H1 (cell line): ENCODE results near the gene PAK5. TPM values are rescaled to one million over a fixed set of nuclear protein-coding genes. Genes with fewer than 3 reads are reported as not detected.

Experiments used
- CTCF ChIA-PET: fragments of 300-600 bp; sonication (Branson Sonifier 250); formaldehyde crosslinking; loops from one replicate; lab custom pipeline; 2021; ENCODE audit not compliant: partially characterized antibody; lab: Charles Lee
- POLR2A ChIA-PET: fragments of 300-600 bp; sonication (Branson Sonifier 250); formaldehyde crosslinking; loops from one replicate; lab custom pipeline; 2021; ENCODE audit warnings: inconsistent platforms; ENCODE audit not compliant: partially characterized antibody; lab: Charles Lee
- DNase-seq, 2 experiments: peaks; one replicate each; pipeline versions ENCODE4 v3.0.0 to v3.0.0-alpha.2; 2010 to 2022; ENCODE audit warnings: low spot score in 2 of 2, low read depth in 1 of 2, mixed read lengths in 1 of 2
- FAIRE-seq: peaks from 2 replicates; lab custom pipeline; 2011; peaks lifted over from hg19 to GRCh38; lab: Jason Lieb, UNC
- H2AFZ ChIP-seq: 2 replicates; pipeline ENCODE4 v1.8.1; 2012; ENCODE audit warnings: low read length, inconsistent platforms
- H2AK5ac ChIP-seq: 2 replicates; pipeline ENCODE4 v1.6.1; 2013; ENCODE audit warnings: low read depth, low read length
- H2BK120ac ChIP-seq: replicated peaks from 2 replicates; pipeline ENCODE3; 2013; ENCODE audit warnings: low read depth, low read length, inconsistent platforms
- H2BK12ac ChIP-seq: 2 replicates; pipeline ENCODE4 v1.6.1; 2013; ENCODE audit warnings: low read depth, low read length
- H2BK15ac ChIP-seq: 2 replicates; pipeline ENCODE4 v1.6.1; 2013; ENCODE audit warnings: low read length
- H2BK20ac ChIP-seq: 2 replicates; pipeline ENCODE4 v1.6.1; 2013; ENCODE audit warnings: low read length
- H2BK5ac ChIP-seq: 2 replicates; pipeline ENCODE4 v1.6.1; 2013; ENCODE audit warnings: low read depth, low read length
- H3K14ac ChIP-seq: 2 replicates; pipeline ENCODE4 v1.6.1; 2013; ENCODE audit warnings: inconsistent platforms; ENCODE audit not compliant: insufficient read length
- H3K18ac ChIP-seq: 2 replicates; pipeline ENCODE4 v1.6.1; 2013; ENCODE audit warnings: low read length; ENCODE audit errors: extremely low read depth
- H3K23ac ChIP-seq: 2 replicates; pipeline ENCODE4 v1.6.1; 2013; ENCODE audit warnings: inconsistent platforms; ENCODE audit not compliant: insufficient read length
- H3K23me2 ChIP-seq: 2 replicates; pipeline ENCODE4 v1.6.1; 2013; ENCODE audit warnings: low read depth, low read length
- H3K27ac ChIP-seq: 2 replicates; pipeline ENCODE4 v1.6.1; 2011; ENCODE audit warnings: low read depth, low read length, inconsistent platforms
- H3K27me3 ChIP-seq, 4 experiments: replicated peaks in 1 of 4; 1 replicate in 1 of 4; 2 replicates in 3 of 4; pipeline versions ENCODE4 v1.6.1 to v1.8.1; 2011 to 2013; ENCODE audit warnings: low read length in 3 of 4, mild to moderate bottlenecking in 3 of 4, inconsistent platforms in 2 of 4, mixed read lengths in 2 of 4, moderate library complexity in 1 of 4; ENCODE audit not compliant: control insufficient read depth in 3 of 4, insufficient read depth in 3 of 4; ENCODE audit errors: extremely low read depth in 1 of 4
- H3K36me3 ChIP-seq, 4 experiments: 2 replicates each; pipeline versions ENCODE4 v1.6.1 to v1.8.1; 2011 to 2013; ENCODE audit warnings: mild to moderate bottlenecking in 4 of 4, low read length in 3 of 4, moderate library complexity in 2 of 4, control low read depth in 1 of 4, inconsistent platforms in 1 of 4; ENCODE audit not compliant: insufficient read depth in 4 of 4, control insufficient read depth in 2 of 4
- H3K4ac ChIP-seq: replicated peaks from 2 replicates; pipeline ENCODE3; 2013; ENCODE audit warnings: low read length, low read depth, mixed read lengths, inconsistent platforms; ENCODE audit not compliant: insufficient read length
- H3K4me1 ChIP-seq, 4 experiments: replicated peaks in 1 of 4; 1 replicate in 1 of 4; 2 replicates in 3 of 4; pipeline versions ENCODE4 v1.6.1 to v1.8.1; 2011 to 2013; ENCODE audit warnings: low read length in 3 of 4, inconsistent platforms in 2 of 4, mixed read lengths in 1 of 4; ENCODE audit not compliant: insufficient read depth in 4 of 4, control insufficient read depth in 3 of 4
- H3K4me2 ChIP-seq, 2 experiments: 2 replicates each; pipeline versions ENCODE4 v1.6.1 to v1.8.1; 2011 to 2013; ENCODE audit warnings: low read depth in 2 of 2, low read length in 2 of 2, control low read depth in 1 of 2, inconsistent platforms in 1 of 2, mild to moderate bottlenecking in 1 of 2; ENCODE audit not compliant: insufficient read depth in 1 of 2
- H3K4me3 ChIP-seq, 4 experiments: fragments of 200-600, 300-600 bp in 1 of 4; sonication (generic), shearing (Covaris generic), sonication (Bioruptor Twin) in 1 of 4; 2 replicates each; pipeline versions ENCODE4 v1.5.1 to v1.8.1; 2011 to 2016; ENCODE audit warnings: low read length in 4 of 4, low read depth in 3 of 4, control low read depth in 2 of 4, inconsistent platforms in 2 of 4, mild to moderate bottlenecking in 2 of 4, mixed read lengths in 1 of 4, moderate library complexity in 1 of 4; ENCODE audit not compliant: insufficient read depth in 2 of 4; ENCODE audit errors: extremely low read depth in 1 of 4
- H3K56ac ChIP-seq: replicated peaks from 2 replicates; pipeline ENCODE3; 2013; ENCODE audit warnings: low read depth, mild to moderate bottlenecking, mixed read lengths, low read length, inconsistent platforms; ENCODE audit not compliant: insufficient read length
- H3K79me1 ChIP-seq: 2 replicates; pipeline ENCODE4 v1.6.1; 2013; ENCODE audit warnings: low read depth, low read length, control low read depth
- H3K79me2 ChIP-seq, 2 experiments: 2 replicates each; pipeline versions ENCODE4 v1.6.1 to v1.8.1; 2012 to 2013; ENCODE audit warnings: low read length in 2 of 2, mild to moderate bottlenecking in 2 of 2, inconsistent platforms in 1 of 2; ENCODE audit not compliant: insufficient read depth in 2 of 2, control insufficient read depth in 1 of 2
- H3K9ac ChIP-seq, 4 experiments: replicated peaks in 1 of 4; 1 replicate in 1 of 4; 2 replicates in 3 of 4; pipeline versions ENCODE4 v1.6.1 to v1.8.1; 2011 to 2013; ENCODE audit warnings: low read depth in 3 of 4, low read length in 3 of 4, control low read depth in 2 of 4, mild to moderate bottlenecking in 2 of 4, moderate library complexity in 2 of 4, inconsistent platforms in 1 of 4; ENCODE audit errors: extremely low read depth in 1 of 4
- H3K9me3 ChIP-seq, 2 experiments: 2 replicates each; pipeline versions ENCODE4 v1.6.1 to v1.8.1; 2012 to 2013; ENCODE audit warnings: mild to moderate bottlenecking in 2 of 2, moderate library complexity in 2 of 2, control low read depth in 1 of 2, inconsistent platforms in 1 of 2, low read depth in 1 of 2, low read length in 1 of 2, mixed read lengths in 1 of 2; ENCODE audit not compliant: insufficient read depth in 2 of 2
- H4K20me1 ChIP-seq, 2 experiments: replicated peaks in 1 of 2; 2 replicates each; pipeline versions ENCODE3 to v1.8.1; 2011 to 2013; ENCODE audit warnings: inconsistent platforms in 2 of 2, low read length in 2 of 2, mild to moderate bottlenecking in 1 of 2; ENCODE audit not compliant: insufficient read depth in 2 of 2, control insufficient read depth in 1 of 2
- H4K5ac ChIP-seq: 2 replicates; pipeline ENCODE4 v1.6.1; 2013; ENCODE audit warnings: low read length, low read depth, mixed read lengths, inconsistent platforms; ENCODE audit not compliant: insufficient read length
- H4K8ac ChIP-seq: 2 replicates; pipeline ENCODE4 v1.8.0; 2013; ENCODE audit warnings: mild to moderate bottlenecking, moderate library complexity, low read length, inconsistent platforms; ENCODE audit not compliant: insufficient read depth; ENCODE audit errors: extremely low read depth
- H4K91ac ChIP-seq: replicated peaks from 2 replicates; pipeline ENCODE3; 2013; ENCODE audit warnings: low read length, mixed read lengths, inconsistent platforms; ENCODE audit not compliant: insufficient read length
- EP300 ChIP-seq, 2 experiments: IDR thresholded peaks; 1 replicate in 1 of 2; 2 replicates in 1 of 2; pipeline ENCODE4 v1.6.1; 2011 to 2012; ENCODE audit warnings: low read depth in 2 of 2, low read length in 2 of 2, mild to moderate bottlenecking in 2 of 2, borderline replicate concordance in 1 of 2, inconsistent platforms in 1 of 2, moderate library complexity in 1 of 2
- FOSL1 ChIP-seq: IDR thresholded peaks from 2 replicates; pipeline ENCODE4 v1.6.1; 2011; ENCODE audit warnings: mild to moderate bottlenecking, low read depth, low read length, moderate library complexity; ENCODE audit not compliant: insufficient read depth
- HDAC6 ChIP-seq: IDR thresholded peaks from one replicate; pipeline ENCODE4 v1.7.1; 2012; ENCODE audit warnings: low read depth, mild to moderate bottlenecking, inconsistent platforms, low read length, moderate library complexity
- WGBS, 2 experiments: shearing (Covaris generic) in 1 of 2; methylation state at CpG; one replicate each; pipeline versions ENCODE4 v1.1.6 to v1.1.7; 2013 to 2015; ENCODE audit warnings: low lambda C conversion rate in 2 of 2, mixed read lengths in 2 of 2, inconsistent platforms in 1 of 2, low coverage in 1 of 2, missing lambda C conversion rate in 1 of 2; ENCODE audit not compliant: insufficient replicate concordance in 2 of 2, insufficient coverage in 1 of 2, insufficient read length in 1 of 2; ENCODE audit errors: extremely low coverage in 1 of 2, missing lambda C conversion rate in 1 of 2; 5-methylcytosine and 5-hydroxymethylcytosine counted together
- polyA plus RNA-seq, 7 experiments: library from polyadenylated mRNA; depleted of rRNA in 3 of 7; stranded (reverse) in 5 of 7; unstranded in 2 of 7; fragments of >200 nt in 5 of 7; fragments of 200-250 nt in 2 of 7; gene quantifications; 1 replicate in 5 of 7; 2 replicates in 1 of 7; 4 replicates in 1 of 7; pipeline versions ENCODE4 v1.2.1 to v1.2.3, GENCODE V29; 2011 to 2013; ENCODE audit warnings: missing spikeins in 2 of 7, mixed read lengths in 2 of 7
- total RNA-seq: library from RNA; stranded (reverse); fragmentation: NEBNext Ultra II Directional; extraction: Animal tissue kit (Norgen Biotek cat#: 25700); gene quantifications from 2 replicates; pipeline ENCODE4 v1.2.1, GENCODE V29; 2021
- TF ChIP-seq, protein P1 (sequence below): IDR thresholded peaks from 2 replicates; pipeline ENCODE4 v1.6.1; 2012; ENCODE audit warnings: low read length, inconsistent platforms

PAK5 gene
- total and polyA plus RNA-seq, 2 of the 8 experiments (the other 6 are each of a cell fraction or from before 2014, with no cell fraction given): 0.54 to 0.80 TPM

- Histone ChIP-seq H2BK5ac (0 out of 2 replicates have a peak overlapping the region, but pooled peaks have one; percentile 56), H3K27me3 (peaks cover 0 to 8% (median 5%) of the 10 kb centered on the region in 4 experiments; a peak in 5 of 7 replicates), H3K9me3 (no peaks in the 10 kb centered on the region), H3K4me1 (peaks cover 0 to 16% (median 5%) of the 10 kb centered on the region in 4 experiments; a peak in 4 of 7 replicates), H2AFZ (peak overlapping the region; percentile 98), H3K4me3 (peak overlapping the region in 1 of 4 experiments; percentile 72; a peak in 4 of 8 replicates), H2BK15ac (no peak overlapping the region), H4K20me1 (no peaks in the 10 kb centered on the region), H4K8ac (no peak overlapping the region), H2AK5ac (no peak overlapping the region), H4K91ac (no peak overlapping the region), H3K79me1 (no peaks in the 10 kb centered on the region), H3K36me3 (no peaks in the 10 kb centered on the region), H3K14ac (no peak overlapping the region), H3K18ac (peak overlapping the region; percentile 5; the same call in 1 of the 2 replicates), H4K5ac (no peak overlapping the region), H3K27ac (no peak overlapping the region), H3K4me2 (peak overlapping the region; percentile 73 to 76), H3K4ac (peak overlapping the region; percentile 4), H2BK12ac (peak overlapping the region; percentile 75; the same call in 1 of the 2 replicates), H2BK120ac (no peak overlapping the region), H3K23ac (no peak overlapping the region), H3K9ac (no peak overlapping the region), H2BK20ac (0 out of 2 replicates have a peak overlapping the region, but pooled peaks have one; percentile 25), H3K56ac (no peak overlapping the region), H3K79me2 (no peaks in the 10 kb centered on the region), H3K23me2 (peaks cover 10% of the 10 kb centered on the region; the same call in 1 of the 2 replicates)
- DNase-seq: no peak
- no peak for TF ChIP-seq EP300 (IDR thresholded peaks at IDR 0.05; ENCODE audit: borderline replicate concordance in 1 of 2, low read depth in 2 of 2, low read length in 2 of 2)
- TF ChIP-seq FOSL1: no peak
- no peak for TF ChIP-seq HDAC6
- TF ChIP-seq, protein P1, sequence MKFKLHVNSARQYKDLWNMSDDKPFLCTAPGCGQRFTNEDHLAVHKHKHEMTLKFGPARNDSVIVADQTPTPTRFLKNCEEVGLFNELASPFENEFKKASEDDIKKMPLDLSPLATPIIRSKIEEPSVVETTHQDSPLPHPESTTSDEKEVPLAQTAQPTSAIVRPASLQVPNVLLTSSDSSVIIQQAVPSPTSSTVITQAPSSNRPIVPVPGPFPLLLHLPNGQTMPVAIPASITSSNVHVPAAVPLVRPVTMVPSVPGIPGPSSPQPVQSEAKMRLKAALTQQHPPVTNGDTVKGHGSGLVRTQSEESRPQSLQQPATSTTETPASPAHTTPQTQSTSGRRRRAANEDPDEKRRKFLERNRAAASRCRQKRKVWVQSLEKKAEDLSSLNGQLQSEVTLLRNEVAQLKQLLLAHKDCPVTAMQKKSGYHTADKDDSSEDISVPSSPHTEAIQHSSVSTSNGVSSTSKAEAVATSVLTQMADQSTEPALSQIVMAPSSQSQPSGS: no peak
- WGBS, 2 experiments: 87% methylated on average over 5 of the region's 5 CpGs; no CpG with 5 or more reads in 1 of the 2 experiments
- ChIA-PET POLR2A (interaction anchor here (1.2 kb wide), 1 partner anchor 595 kb away, joined by 3 read pairs; the partner anchor contains the start of genes MKKS and SLX4IP), CTCF (interaction anchor here (0.6 to 1.8 kb wide), 4 partner anchors 10 to 417 kb away, joined by 3 to 8 read pairs (median 3); no protein-coding TSS in a partner anchor)
- no peak for FAIRE-seq
These were observed 750 bp upstream of the PAK5 start for GRCh38 chr20:9839626-9840025.
